Stimulated activated CD4-positive, alpha-beta T cell treated with anti-CD3 and anti-CD28 coated beads, Interleukin-4, amount 100 ng/mL, for 4 hours (primary cell): Measurements from ENCODE around the gene OXCT1.
"Not testable (repeated sequence)": the region's sequence is repeated elsewhere in the genome, so short reads cannot be mapped to it uniquely, and the experiment has no call there.

Experiments used
- DNase-seq, 2 experiments: peaks; one replicate each; pipeline ENCODE4 v3.0.0-alpha.2; 2020

The OXCT1 gene

DNA sequence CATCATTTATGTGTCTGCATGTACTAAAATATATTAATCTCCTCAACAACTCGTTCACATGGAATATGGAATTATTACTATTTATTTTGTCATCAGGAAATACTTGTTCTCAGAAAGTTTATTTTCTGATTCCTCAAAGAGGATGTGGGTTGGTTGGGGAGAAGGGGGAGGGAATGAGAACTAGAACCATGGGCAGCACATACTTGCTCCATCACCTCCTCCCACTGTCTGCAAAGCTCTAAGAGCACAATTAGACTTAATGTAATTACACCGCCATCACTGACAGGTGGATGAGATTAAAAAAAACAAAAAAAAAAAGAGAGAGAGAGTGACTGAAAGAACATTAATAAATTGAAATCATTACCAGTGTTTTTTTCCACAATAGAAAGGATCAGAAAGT, 98.2 kb downstream of the OXCT1 start:
- DNase-seq: no peak

DNA sequence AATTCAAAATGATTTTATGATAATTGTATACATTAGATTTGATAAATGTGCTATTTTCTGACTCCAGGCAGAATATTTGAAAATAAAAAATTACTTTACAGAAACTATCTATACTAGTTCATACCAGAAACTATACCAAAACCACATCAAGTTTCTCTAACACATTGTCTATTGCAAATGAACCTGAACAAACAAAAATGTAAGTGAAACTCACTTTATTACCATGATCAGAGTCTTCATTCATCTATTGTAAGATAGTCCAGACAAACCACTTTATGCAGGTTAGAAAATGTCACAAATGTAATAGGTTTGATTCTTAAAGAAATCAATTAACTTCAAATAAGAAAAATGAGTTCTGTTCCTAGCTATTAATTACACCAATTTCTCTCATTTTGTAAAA, 99.4 kb downstream of the OXCT1 start:
- no peak for DNase-seq

- DNase-seq: no peak
Observed at GRCh38 chr5:41768692-41769091, 101.5 kb downstream of the OXCT1 start.

DNA sequence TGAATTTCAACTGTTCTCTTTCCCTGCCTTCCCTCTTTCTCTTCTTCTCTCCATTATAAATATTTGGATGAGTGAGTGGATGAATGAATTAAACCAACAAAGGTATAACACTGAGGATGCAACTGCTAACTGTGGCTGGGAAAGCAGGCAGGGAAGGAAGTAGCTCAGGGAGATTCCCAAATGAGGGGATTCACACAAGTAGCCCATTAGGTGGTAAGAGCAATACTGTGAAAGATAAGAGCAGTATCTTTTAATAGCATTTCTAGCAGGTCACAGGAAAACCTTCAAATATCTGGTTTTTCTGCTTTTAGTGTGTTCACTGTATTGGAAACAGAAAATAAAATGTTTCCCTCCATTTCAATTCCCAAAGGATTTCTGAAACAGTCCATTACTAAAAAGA, 105.6 kb downstream of the OXCT1 start:
- no peak for DNase-seq

GRCh38 chr5:41763574-41763973, 106.7 kb downstream of the OXCT1 start:
- DNase-seq: no peak

DNA sequence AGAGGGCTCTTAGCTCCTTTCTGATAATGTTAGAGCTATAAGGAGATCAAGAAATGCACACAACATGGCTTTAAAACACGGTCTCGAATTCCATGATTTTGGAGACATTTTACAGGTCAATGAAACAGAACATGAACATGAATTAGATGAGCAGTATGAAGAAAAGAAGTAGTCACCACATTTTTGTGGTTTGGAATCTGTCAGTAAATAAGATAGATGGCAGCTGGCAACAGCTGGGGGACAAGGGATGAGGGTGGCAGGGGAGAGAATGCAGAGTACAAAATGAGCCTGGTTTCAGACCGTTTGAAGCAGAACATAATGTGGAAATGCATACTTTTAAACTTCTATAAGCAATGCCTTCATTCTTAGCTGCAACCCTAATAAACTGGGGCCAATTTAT, 107.1 kb downstream of the OXCT1 start:
- no peak for DNase-seq

GRCh38 chr5:41762426-41762825, 107.8 kb downstream of the OXCT1 start:
- DNase-seq: no peak

DNA sequence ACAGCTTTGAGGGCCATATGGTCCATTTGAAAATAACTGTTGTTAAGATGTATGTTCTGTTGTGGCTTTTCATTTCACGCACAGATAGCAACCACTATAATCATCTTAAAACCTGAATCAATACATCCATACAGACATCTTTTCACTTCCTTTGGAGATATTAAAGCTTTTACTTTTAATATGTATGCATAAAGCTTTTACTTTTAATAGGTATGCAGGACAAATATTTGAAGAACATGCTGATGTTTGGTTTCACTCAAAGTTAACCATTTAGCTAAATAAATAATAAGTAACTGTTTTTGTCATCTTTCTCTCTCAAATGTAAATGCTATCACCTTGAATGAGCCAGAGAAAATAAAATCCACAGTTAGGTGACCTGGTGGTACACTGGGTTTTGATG, 108.6 kb downstream of the OXCT1 start:
- DNase-seq: no peak

- DNase-seq: no peak
Observed at GRCh38 chr5:41755705-41756104, 114.5 kb downstream of the OXCT1 start.

DNA sequence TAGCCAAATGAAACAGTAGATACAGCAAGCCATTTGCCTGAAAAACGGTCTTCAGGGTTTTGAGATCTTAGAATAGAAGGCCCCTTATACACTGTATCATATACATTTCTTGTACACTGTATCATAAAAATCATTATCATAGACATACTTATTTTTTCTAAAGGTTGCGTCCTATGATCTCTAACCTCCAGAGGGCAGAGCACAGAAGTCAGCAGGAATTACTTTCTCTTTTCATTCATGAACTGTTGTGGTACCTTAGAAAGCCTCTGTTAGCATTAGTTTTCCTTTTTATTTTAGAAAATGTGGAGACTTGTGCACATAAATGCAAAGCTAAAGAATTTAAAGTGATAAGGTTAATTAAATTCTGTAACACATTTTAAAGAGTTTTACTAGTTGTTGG, 115.4 kb downstream of the OXCT1 start:
- DNase-seq: no peak

GRCh38 chr5:41751867-41752266, 118.4 kb downstream of the OXCT1 start:
- no peak for DNase-seq

DNA sequence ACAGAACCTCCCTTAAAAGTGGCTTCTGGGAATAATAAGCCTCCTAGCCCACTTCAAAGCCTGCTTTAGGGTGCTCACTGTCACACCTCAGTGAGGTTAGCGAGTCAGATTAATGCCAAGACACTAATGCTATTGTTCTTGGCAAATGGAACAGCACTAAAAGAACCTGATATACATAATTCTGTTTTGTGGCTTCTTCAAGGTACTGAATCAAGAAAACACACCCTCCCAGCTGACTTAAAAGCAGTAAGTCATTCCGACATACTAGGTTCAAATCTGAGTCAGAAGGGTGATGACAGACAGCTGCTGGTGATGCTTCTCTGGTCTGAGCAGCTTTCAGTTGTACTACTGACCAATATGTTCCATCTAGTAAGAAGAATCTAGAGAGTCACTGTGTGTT, 121.6 kb downstream of the OXCT1 start:
- DNase-seq: no peak

- DNase-seq: no peak
Observed at GRCh38 chr5:41747708-41748107, 122.5 kb downstream of the OXCT1 start.

DNA sequence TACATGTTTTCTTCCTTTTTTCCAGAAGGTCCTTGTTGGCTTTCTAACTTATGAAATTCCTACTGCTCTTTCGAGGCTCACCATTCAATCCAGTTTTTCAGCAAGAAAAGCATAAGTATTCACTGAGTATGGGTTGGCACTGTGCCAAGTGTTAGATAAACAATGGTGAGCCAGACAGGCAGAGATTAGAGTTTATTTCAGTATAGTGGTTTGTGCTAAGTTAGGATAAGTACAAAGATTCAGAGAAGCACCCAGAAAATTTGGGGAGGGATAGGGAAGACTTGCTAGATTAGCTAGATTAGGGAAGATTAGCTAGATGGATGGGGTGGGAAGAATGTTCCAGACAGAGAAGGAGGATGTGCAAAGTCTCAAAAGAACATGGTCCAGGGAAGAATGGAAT, 122.9 kb downstream of the OXCT1 start:
- DNase-seq: no peak

DNA sequence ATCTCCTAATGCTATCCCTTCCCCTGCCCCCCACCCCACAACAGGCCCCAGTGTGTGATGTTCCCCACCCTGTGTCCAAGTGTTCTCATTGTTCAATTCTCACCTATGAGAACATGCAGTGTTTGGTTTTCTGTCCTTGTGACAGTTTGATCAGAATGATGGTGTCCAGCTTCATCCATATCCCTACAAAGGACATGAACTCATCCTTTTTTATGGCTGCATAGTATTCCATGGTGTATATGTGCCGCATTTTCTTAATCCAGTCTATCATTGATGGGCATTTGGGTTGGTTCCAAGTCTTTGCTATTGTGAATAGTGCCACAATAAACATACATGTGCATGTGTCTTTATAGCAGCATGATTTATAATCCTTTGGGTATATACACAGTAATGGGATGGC, 127.6 kb downstream of the OXCT1 start:
- DNase-seq: not testable (repeated sequence)

GRCh38 chr5:41738710-41739354, 131.4 kb downstream of the OXCT1 start:
- DNase-seq: no peak

GRCh38 chr5:41736641-41737040, 133.6 kb downstream of the OXCT1 start:
- no peak for DNase-seq

- DNase-seq: no peak
Observed at GRCh38 chr5:41735213-41735612, 135.0 kb downstream of the OXCT1 start.

DNA sequence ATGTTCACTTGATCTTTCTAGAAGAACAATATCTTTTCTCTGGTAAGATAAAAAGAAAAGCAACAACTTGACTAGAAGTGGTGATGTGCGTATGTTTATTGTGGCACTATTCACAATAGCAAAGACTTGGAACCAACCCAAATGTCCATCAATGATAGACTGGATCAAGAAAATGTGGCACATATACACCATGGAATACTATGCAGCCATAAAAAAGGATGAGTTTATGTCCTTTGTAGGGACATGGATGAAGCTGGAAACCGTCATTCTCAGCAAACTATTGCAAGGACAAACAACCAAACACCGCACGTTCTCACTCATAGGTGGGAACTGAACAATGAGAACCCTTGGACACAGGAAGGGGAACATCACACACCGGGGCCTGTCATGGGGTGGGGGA, 140.8 kb downstream of the OXCT1 start:
- not testable (repeated sequence) for DNase-seq

DNA sequence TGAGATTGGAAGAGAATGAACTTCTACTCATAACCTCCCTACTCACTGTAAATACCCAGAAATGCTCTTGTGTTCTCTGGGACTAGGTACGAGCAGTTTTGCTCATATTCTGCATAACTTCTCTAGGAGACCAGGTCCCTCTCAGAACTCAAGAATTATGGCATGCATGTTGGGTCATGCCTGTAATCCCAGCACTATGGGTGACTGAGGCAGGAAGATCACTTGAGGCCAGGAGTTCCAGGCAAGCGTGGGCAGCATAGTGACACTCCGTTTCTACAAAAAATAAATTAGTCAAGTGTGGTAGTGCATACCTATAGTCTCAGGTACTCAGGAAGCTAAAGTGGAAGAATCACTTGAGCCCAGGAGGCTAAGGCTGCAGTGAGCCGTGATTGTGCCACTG, 141.9 kb downstream of the OXCT1 start:
- no peak for DNase-seq

DNA sequence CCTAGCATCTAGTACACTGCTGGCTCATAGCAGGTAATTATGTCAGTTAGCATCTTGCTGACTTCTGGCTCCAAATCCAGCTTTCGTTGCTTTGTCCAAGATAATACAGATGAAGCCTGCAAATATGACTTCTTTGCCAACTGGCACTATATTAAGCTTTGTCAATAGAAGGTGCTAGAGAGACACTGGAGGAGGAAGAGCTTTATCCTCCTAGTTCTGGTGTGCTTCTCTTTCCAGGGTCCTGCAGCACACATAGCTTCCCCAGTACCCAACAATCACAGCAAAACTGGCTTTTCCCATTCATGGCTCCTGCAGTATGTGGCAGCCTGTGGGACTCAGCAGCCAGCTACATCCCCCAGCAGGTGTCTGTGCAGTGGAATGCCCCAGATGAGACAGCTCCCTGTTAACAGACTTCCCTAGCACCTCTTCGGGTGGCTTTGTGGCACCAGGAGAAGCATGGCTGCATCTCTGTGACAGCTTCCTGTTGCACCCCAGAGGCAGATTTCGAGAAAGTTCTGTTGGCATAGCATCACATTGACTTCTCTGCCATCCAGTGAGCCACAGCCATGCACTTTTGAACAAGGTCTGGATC, 147.8 kb downstream of the OXCT1 start:
- DNase-seq: no peak

DNA sequence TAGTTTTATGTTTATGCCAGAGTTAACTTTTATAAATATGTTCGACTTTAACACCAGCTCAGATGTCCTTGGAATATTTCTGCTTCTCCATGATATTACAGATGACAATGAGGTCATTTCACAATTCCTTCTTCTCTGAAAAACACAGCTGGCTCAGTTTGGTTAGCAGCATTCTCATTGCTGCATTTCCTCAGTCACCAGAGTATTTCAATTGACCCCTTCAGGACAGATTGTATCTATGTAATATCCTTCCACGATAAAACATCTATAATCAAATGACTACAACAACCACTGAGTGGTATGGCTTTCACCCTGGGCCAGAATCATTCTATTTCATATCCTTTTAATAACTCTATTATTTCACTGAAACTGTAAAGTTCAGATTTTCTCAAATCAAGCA, 148.7 kb downstream of the OXCT1 start:
- no peak for DNase-seq

DNA sequence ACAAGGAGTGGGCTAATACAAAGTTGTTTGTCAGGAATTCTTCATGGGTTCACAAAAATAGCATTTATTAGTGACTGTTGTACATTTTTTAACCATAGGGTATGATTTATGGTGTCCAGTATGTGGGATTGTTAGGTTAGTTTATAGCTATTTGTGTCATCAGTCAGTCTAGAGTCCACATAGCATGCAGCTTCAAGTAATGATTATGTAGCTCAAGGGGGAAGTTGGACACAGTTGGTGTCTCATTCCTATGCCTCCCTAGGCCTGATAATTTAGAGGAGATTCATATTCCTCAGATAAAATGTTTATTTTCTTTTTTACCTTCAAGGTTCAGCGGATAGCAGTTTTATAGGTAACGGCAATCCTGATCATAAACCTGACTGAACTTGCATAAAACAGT, 153.8 kb downstream of the OXCT1 start:
- DNase-seq: no peak

GRCh38 chr5:41714446-41714845, 155.8 kb downstream of the OXCT1 start:
- DNase-seq: not testable (repeated sequence)

- DNase-seq: no peak
Observed at GRCh38 chr5:41708604-41708940, 161.7 kb downstream of the OXCT1 start.
